ENCODE results near the gene PLCD3.

Gene PLCD3

GRCh38 chr17:45115015-45115625, 17.2 kb downstream of the PLCD3 start:
- DNase-seq, result no peak

DNA sequence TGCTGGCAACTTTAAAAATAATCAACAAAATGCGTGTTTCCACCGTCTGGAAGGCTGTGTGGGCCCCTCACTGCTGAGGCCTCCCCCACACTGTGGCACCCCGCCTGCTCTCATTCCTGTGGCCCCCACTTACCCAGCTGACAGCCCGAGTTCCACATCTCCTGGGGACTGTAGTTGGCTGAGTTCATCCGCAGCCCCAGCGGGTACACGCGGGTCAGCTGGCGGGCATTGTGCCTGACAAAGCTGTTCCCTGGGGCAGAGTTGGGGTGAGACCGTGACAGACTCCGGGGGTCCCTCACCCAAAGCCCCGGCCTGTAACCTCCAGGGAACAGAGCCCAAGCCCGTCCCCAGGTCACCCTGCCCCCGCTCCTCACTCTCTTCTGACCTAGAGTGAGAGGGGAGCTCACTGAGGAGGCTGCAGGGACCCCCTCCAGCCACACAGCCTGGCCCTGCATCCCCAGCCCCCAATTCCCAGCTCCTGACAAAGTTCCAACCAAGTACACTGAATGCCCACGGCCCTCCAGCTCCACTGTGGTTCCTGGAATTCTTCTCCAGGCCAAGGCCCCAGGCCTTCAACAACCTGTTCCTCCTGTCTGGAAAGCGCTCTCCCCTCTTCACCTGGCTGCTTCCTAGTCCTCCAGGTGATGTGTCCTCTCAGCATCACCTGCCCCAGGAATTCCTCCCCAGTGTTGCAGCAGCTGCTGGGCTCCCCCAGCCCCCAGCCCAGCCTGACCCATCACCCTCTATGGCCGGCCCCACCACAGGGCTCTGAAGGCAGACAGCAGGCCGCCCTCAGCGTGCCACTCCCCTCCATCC, 18.0 kb downstream of the PLCD3 start:
- no peak for DNase-seq

GRCh38 chr17:45113424-45113754, 18.9 kb downstream of the PLCD3 start:
- DNase-seq, result no peak

DNA sequence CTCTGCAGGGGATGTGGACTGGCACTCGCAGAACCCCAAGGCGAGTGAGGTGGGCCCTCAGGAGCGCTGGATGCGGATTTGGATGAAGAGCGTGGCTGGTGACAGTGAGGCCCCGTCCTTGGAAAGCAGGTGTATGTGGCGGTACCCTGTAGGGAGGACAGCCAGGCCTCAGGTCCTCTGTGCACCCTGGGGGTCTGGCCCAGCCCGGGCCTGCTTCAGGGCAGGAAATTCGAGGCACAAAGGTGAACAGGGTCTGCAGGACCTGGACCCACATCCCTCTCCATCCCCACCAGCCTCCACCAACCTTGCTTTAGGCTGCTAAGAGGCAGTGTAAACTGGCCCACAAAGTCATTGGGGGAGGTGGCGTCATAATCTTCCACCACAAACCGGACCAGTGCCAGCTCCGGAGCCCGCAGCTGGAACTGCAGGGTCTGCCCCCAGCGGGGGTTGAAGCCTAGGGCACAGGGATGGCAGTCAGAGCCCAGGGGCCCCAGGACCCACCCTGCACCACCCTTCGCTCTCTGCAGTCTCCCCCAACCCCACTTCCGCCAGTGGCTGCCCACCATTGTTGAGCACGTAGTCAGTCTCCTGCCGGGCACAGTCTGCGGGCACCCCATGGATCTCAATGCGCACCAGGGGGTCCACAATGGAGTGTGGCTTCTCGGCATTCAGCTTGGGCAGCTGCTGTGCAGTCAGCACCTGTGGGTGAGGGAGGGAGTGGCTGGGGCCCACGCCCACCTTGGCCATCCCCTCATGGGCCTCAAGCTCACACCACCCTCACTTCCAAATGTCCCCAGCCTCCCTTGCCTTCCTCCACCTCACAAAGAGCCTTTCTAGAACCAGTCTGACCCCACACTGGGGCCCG, 19.5 kb downstream of the PLCD3 start:
- DNase-seq, result no peak

GRCh38 chr17:45111850-45112249, 20.5 kb downstream of the PLCD3 start:
- DNase-seq, result no peak

DNA sequence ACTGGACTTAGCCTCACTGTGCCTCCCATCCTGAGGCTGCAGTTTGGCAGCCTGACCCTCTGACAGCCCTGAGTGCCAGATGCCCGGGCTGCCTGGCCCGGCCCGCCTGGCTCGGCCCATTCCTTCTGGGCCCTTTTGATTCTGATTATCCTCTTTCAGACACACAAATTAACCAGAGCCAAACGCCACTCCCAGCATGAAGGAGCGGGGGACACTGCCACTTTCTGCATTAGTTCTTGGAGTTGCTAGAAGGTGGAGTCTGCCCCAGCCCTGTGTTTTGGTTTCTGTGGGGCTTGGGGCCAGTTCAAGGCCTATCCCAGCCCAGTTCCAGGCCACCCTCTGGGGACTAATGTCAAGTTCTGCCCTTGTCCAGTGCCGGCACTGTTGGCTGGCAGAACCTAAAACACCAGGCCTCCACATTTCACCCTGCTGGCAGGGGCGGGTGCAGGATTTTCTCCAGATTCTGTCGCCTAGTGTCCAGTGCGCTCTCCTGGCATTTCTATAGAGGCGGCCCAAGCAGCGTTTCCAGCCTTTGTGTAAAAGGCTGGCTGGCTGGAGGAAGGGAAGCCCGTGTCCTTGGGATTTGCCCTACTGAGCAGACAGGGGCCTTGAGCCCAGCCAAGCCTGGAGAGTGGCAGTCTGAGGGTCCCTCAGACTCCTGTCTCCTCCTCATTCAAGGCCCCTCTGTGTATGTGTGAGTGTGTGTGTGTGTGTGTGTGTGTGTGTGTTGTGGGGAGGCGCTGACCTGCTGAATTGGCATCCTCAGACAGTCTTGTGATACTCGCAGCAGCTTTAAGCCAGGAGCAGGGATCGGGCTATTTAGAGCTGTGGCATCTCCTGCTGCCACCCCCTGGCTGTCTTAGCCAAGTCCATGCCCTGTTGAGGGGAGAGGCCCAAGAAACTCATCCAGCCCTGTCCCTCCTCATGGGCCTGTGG, 21.4 kb downstream of the PLCD3 start:
- DNase-seq, result no peak

DNA sequence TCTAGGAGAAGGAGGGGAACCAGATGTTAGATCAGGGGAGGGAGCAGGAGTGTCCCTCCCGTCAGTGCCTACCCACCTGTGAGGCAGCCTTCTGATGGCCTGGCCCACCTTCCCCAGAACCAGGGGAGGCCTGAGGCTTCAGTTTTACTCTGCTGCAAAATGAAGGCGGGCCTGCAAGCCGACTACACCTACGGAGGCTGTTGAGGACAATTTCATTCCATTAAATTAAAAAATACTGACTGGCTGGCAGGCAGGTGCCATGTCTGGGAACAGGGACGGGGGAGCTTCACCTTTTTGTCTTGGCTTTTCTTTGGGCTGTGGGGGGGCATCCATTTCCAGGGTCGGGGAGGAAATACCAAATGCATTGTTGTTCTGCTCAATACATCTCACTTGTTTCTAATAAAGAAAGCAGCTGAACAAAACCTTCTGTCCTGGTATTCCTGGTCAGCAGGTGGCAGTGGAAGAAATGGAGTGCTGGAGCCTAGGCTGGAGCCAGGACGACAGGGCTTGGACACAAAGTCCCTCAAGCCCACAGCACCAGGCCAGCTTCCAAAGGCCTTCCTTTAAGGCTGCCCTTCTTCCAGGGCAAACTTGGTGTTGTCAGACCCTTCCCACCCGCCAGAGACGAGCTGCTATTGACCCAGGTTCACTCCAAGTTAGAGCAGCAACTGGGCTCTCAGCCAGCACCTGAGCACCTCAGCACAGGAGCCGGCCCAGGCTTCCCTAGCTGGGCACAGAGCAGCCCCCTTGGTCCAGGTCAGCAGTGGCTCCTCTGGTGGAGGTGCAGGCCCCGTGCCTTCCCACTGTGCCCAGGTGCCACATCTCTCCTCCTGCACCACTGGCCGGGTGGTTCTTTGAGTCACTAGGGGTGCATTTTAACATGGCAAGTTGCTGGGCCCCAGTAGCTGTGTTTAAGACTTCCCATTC, 23.5 kb downstream of the PLCD3 start:
- DNase-seq, result no peak

- no peak for DNase-seq
Observed at GRCh38 chr17:45108051-45108450, 24.3 kb downstream of the PLCD3 start.

DNA sequence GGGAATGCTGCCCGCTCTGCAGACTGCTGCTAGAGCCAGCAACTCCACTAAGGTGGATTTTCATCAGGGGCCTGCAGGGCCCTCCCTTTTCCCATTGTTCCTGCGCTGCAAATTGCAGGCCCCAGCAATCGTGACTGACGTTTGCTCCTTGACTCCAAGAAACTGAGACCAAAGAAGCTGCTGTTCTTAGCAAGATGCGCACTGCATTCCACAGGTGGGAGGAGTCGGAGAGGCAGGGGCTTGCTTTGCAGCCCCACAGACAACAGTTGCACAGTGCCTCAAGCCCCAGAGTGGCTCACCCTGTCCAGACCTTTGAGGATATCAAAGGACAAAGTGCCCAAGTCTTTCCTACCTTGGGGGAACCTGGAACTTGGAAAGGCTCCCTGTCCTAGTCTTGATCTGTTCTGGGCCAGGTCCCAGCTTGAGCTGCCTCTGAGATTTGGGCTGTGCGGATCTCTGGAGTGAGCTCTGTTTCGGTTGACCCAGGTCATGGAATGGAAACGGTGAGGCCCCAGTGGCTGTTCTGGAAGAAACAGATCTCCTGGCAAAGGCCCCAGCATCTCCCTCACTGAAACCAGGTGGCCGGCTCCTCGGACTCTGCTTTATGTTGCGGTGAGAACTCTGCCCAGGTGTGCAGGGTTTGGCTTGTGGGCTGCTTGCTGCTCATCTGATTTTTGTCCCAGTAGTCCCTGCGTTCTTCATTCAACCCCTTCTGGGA, 24.9 kb downstream of the PLCD3 start:
- no peak for DNase-seq

GRCh38 chr17:45106582-45106981, 25.7 kb downstream of the PLCD3 start:
- DNase-seq, result no peak

DNA sequence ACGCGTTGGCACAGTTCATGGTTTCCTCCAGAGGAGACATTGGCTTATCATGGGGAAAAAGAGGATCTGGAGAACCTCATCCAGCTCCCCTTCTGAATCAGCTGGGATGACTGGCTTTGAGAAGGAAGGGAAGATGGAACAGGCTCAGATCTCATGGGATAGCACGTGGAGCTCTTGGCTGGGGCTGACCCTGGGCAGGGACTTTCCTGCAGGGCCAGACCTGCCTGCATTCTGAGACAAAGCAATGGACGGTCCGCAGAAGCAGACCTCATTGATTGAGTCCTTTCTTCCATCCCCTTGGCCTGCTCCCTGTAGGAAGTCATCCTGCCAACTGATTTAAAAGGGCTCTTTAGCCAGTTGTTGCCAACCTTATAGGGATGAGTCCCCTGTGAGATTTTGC, 26.2 kb downstream of the PLCD3 start:
- no peak for DNase-seq

DNA sequence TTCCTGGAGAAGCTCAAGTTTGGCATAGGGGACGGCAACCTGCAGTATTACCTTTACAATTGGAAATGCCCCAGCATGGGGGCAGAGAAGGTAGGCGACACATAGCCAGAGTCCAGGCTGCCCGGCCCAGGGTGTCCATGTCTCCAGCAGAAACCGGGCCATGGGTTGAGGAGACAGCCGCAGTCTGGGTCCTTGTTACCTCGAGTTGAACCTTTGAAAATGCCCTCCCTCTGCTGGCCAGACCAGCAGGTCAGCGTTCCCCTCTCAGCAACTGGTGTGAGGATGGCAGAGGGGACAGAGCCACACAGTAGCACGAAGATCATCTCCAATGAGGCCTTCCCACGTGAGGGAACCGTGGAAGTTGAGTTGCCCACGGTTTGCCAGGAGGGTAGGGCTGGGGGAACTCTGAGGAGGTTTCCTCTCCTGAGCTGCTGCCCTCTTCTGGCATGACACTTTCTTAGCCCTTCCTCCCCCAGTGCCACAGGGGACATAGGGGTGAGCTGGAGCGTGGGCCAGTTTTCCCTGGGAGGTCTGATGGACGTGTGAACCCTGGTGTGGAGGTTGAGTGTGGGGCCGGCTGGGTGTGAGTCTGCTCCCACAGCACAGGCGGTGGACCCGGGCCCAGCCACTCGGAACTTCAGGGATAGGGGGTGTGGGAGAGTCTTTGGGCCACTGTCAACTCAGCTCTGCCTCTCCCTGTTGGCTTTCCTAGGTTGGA, 27.2 kb downstream of the PLCD3 start:
- no peak for DNase-seq

DNA sequence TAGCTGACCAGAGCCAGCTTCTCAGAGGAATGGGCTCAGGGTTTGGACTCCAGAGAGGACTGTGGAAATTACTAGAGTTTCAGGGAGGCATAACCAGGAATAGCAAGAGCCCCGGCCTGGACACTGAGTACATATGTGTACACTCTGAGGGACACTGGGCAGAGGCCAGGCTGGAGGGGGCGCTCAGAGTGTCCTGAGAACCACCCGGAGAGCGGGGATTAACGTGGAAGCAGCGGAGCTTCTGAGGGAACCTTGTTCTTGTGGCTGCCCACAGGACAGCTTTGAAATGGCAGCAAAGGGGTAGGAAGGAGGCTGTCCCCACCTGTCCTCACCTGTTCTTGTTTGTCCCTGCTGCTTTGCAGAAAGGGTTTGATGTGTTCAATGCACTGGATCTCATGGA, 27.8 kb downstream of the PLCD3 start:
- no peak for DNase-seq

DNA sequence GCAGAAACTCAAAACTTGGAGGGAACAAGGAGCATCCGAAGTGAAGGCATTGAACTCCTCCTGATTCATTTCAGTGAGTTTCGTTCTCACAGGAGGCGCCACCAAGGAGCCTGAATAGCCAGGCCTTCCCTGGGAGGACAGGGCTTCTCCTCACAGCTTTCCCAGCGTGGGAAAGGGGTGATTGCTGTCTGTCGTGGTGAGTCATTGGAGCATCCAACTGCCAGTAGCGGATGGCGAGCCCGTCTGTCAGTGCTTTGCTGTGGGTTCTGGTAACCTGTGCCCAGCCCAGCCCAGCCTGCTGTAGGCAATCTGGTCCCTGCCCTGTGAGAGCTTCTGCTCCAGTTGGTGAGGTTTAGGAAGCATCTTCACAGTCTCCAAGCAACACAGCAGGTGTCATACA, 28.3 kb downstream of the PLCD3 start:
- no peak for DNase-seq

GRCh38 chr17:45103269-45103795, 29.0 kb downstream of the PLCD3 start:
- no peak for DNase-seq

DNA sequence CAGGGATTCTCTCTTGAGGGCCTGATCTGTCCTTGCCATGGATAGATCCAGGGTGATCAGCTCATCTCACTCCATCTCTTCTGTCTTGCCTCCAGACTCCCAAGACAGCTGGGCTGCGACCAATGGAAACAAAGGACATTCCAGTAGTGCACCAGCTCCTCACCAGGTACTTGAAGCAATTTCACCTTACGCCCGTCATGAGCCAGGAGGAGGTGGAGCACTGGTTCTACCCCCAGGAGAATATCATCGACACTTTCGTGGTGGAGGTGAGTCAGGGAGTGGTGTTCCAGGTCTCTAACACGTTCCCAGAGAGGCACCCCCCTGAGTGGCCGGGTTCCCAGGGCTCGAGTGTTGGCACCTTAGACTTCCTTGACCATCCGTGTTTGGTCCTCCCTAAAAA, 29.5 kb downstream of the PLCD3 start:
- DNase-seq, result no peak

- no peak for DNase-seq
Observed at GRCh38 chr17:45101883-45102811, 30.2 kb downstream of the PLCD3 start.

DNA sequence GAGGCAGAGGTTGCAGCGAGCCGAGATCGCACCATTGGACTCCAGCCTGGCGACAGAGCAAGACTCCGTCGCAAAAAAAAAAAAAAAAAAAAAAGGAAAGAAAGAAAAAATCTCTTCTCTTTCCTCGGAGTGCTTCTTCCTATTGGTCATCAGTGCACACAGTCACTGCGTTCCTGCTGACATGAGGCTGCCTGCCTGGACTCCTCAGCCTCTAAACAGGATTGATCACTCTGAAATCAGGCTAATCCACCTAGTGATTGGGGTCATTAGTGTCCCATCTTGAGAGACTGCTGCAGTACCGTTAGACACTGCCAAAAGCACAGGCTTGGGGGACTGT, 30.8 kb downstream of the PLCD3 start:
- no peak for DNase-seq

All from activated T-cell treated with anti-CD3 and anti-CD28 coated beads for 4 hours (primary cell).